GM18873 (cell line): ENCODE measurements around the gene SF3B2.
"Not testable (repeated sequence)": the region's sequence is repeated elsewhere in the genome, so short reads cannot be mapped to it uniquely, and the experiment has no call there.

Experiments used
- ATAC-seq: cut with Tn5 transposase; IDR thresholded peaks from one replicate; pipeline ENCODE4 v1.9.1; 2021; ENCODE audit warnings: mild to moderate bottlenecking, moderate library complexity, moderate number of reproducible peaks; ENCODE audit not compliant: unreplicated experiment, low FRiP score

The SF3B2 gene

DNA sequence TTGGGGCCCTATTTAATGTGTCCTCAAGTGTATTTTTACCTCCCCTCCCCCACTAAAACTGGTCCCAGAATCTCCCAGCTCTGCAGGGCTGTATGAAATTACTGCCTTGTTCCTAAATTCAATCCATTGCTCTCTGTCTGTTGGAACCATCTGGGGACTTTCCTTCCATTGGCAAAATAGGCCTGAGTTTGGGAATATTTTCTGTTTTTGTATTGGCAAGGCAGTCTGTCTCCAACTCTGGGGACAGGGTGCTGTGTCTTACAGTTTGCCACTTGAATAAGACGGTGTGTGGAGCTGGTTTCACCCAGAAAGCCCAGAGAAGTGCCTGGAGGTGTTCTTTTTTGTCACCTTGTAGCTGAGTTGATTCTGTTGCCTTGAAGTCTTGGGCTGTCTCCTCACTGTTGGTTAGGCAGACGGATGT, 19.2 kb downstream of the SF3B2 start:
- no peak for ATAC-seq

DNA sequence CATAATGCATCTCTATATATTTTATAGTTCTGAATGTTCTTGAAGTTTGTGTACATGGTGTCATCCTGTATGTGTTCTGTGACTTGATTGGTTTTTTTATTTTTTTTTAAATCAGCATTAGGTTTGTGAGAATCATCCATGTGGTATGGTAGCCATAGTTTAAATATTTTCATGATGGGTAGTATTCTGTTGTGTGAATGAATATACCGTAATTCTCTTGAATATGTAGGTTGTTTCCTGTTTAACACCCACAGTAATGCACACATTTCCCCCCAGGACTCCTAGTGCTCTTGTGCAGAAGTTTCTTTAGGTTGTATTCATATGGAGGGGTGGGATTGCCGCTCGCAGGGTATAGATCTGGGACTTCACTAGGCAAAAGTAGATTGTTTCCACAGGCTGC, 19.9 kb downstream of the SF3B2 start:
- no peak for ATAC-seq

DNA sequence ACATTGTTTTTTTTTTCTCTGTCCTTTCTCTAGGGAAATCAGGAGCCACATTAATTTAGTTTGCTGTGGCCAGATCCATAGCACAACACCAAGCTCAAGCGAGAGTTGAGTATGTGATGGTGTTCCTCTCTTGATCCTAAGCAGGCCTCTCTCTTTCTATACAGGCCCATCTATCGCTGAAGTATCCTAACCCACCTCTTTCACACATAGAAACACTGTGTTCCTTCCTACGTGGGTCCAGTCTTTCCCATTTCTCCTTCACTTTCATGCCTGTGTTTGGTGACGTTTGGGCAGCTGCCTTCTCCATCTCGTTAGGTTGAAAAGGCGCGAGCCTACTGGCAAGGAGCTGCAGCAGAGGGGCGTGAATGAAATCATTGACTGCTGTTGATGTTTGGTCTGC, 20.4 kb downstream of the SF3B2 start:
- no peak for ATAC-seq

DNA sequence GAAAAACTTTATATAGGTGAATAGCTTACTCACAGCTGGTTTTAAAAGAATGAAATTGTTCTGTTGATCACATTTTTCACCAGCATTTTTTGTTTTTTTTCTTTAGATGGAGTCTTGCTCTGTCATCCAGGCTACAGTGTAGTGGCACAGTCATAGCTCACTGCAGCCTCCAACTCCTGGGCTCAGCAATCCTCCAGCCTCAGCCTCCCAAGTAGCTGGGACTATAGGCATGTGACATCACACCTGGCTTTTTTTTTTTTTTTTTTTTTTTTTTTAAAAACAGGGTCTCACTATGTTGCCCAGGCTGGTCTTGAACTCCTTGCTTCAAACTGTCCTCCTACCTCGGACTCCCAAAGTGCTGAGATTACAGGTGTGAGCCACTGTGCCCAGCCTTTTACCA, 21.5 kb downstream of the SF3B2 start:
- ATAC-seq = no peak

DNA sequence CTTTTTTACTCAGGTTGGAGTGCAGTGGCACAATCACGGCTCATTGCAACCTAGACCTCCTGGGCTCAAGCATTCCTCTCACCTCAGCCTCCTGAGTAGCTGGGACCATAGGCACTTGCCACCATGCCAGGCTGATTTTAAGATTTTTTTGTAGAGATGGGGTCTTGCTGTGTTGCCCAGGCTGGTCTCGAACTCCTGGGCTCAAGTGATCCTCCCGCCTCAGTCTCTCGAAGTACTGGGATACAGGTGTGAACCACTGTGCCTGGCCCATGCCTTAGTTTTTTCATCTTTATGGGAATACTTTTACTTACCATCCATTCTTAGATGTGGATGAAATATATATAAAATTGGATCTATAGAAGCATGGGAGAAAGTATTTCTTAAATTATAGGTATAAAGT, 23.1 kb downstream of the SF3B2 start:
- ATAC-seq = no peak

DNA sequence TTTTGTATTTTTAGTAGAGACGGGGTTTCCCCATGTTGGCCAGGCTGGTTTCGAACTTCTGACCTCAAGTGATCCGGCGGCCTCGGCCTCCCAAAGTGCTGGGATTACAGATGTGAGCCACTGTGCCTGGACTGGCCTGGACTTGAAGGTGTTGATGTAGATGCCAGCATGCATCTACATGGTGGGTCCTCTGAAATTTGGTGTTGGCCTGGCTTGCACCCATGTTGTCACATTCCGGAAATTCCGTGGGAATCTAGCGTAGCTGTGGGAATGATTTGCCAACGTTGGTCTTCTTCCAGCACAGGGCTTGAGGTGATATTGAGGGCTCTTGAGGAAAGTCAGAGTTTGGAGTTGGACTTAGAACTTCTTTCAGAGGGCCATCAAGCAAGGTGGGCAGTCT, 24.4 kb downstream of the SF3B2 start:
- ATAC-seq = no peak

DNA sequence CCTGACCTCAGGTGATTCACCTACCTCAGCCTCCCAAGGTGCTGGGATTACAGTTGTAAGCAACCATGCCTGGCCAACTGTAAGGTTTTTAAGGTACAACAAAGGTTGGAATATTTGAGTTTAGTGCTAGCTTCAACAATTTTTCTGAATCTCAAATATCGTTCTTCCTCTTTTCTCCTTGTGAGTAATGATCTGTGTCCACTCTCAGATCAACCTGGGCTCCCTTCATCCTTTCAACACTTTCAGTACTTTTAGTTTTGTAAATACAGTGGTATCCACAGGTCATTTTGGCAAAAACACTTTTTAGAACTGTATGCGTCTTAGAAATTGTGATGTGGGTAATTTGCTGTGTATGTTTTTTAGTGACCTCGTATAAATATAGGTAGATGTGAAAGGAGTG, 25.8 kb downstream of the SF3B2 start:
- ATAC-seq = no peak

DNA sequence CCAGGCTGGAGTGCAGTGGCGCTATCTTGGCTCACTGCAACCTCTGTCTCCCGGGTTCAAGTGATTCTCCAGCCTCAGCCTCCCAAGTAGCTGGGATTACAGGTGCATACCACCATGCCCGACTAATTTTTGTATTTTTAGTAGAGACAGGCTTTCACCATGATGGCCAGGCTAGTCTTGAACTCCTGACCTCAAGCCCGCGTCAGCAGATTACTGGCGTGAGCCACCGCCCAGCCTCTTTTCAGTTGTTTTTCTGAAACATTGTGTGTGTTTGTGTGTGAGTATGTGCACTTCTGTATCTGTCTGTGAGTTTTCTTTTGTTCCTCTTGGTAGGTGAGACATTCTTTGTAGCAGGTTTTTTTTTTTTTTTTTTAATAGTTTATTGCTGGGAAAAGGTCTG, 26.8 kb downstream of the SF3B2 start:
- not testable (repeated sequence) for ATAC-seq

DNA sequence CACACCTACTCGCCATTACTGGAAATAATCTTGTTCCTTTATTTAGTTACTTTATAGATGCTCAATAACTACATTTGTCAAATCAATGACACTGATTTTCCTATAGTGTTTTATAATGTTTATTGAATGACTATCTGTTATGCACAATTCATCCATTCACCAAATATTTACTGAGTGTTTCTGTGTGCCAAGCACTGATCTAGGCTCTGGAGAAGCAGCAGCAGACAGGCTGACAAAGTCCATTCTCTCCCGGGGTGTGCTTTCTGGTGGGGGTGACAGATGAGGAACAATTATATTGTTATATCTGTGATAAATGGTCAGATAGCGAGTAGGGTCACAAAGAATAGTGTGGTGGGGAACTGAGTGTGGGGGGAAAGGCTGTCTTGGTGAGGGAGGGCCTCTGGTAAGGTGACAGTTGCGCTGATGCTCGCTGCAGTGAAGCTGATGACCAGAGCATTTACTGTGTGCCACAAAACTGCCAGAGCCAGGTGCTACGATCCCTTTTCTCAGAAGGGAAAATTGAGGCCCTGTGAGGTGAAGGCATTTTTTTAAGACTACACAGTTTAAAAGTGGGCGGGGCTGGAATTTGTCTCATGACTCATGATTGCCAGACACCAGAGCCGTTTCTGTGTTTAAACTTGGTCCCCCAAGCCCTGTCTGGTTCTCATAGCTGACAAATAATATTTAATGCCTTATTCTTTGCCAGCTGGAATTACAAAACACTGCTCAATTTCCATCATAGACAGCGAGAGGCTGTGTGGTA, 28.1 kb downstream of the SF3B2 start:
- no peak for ATAC-seq

DNA sequence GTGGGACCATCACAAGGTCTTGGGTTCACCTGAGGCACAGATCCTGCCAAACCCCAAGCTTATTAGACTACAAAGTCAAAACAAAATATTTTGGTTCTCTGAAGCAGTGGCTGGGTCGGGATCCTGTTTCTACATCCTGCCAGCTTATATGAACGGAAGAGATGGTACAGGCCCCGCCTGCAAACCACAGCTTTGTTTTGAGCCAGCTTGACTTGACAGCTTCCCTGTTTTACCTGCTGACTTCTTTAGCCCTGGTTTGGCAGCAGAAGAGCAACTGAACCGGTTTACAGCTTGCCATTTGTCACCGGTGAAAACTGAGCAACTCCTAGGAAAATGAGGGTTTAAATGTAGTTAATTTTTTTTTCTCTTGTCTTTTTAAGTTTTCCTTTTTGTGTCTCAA, 29.3 kb downstream of the SF3B2 start:
- no peak for ATAC-seq

DNA sequence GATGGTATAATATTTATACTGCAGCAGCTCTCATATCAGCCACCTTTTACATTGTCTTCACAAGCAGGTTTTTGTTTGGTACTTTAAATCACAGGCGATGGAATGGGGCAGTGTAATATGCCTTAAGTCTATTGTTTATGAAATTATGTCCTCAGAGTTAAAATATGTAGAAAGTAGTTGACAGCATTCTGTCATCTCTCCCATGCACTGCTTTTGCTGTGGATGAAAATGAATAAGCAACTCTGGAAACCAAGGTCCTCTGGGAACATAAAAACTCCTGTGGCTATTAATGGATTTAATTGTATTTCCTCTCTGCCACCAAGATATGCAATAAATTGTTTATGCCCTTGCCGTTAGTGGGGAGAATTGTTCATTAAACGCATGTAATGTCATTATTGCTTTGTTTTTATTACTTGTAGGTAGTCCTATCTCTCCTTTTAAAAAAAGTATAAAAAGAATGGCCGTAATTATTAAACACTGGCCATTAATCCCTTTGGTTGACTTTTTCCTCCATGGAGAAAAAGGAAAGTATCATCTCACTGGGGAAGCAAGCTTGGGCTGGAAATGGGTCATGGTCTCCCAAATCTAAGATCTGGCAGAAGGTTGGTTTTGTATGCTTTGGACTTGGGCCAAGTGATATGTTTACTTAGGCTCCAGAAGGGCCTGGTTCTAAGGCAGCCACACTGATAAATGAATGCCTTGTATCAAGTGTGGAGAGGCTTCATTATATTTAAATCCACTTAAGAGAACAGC, 31.0 kb downstream of the SF3B2 start:
- no peak for ATAC-seq

DNA sequence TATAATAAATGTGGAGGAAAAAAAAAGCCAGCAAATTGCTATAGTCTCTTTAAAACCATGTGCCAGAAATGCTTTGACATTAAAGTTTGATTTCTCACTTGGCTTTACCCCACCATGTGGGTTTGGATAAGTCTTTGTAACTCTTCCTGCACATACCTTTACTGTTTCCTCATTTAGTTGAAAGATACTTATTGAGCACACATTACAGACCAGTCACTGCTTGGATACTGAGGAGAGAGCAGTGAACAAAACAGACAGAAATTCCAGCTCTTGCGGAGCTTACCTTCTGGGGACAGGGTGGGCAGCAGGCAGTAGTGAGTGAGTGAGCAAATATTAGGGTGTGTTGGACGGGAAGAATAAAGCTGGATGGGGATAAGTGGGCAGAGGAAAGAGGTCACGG, 31.6 kb downstream of the SF3B2 start:
- ATAC-seq = no peak

DNA sequence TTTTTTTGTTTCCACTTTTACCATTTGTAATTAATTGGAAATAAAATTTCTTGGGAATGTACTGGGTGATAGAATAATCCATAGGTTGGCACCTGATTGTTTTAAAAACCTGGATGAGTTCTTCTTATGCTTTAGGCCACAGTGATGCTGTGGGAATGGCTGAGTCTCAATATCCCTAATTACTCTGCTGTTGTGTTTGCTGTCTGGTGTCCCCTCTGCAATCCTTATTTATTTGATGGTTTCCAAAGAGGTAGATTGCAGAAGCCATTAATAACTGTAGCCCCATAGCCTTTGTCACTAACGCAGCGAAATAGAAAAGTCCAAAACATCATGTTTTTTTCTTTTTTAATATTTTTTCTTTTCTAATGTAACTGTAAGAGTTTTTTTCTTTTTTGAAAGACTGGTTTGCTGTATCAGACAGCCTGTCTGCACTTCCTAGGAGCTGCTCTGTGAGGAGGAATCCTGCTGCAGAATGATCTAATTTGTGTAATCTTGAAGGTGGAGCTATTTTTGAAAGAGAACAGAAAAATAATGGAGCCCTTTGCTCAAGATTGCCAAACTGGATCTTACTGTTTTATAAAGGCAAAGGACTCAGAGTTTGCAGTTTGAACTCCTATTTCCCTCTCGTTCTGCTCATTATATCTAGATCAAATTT, 32.8 kb downstream of the SF3B2 start:
- no peak for ATAC-seq

DNA sequence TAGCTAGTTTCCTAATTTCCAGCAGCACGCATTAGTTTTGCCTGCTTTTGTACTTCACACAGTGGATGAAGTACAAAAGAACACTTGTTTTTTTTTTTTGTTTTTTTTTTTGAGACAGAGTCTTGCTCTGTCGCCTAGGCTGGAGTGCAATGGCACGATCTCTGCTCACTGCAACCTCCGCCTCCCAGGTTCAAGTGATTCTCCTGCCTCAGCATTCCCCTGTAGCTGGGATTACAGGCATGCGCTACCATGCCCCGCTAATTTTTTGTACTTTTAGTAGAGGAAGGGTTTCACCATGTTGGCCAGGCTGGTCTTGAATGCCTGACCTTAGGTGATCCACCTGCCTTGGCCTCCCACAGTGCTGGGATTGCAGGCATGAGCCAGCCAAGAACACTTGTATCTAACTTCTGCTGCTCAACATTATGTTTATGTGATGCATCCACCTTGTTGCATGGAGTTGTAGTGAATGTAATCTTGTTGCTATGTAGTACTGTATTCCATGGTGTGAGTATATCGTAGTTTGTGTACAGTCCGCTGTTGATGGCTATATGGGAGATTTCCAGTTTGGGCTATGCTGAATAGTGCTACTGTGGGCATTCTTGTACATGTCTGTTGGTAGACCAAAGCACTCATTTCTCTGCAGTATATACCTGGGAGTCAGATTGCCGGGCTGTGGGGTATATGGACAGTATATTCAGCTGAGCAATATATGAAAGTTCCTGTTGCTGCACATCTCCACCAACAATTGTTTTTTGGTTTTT, 35.2 kb downstream of the SF3B2 start:
- ATAC-seq = no peak

DNA sequence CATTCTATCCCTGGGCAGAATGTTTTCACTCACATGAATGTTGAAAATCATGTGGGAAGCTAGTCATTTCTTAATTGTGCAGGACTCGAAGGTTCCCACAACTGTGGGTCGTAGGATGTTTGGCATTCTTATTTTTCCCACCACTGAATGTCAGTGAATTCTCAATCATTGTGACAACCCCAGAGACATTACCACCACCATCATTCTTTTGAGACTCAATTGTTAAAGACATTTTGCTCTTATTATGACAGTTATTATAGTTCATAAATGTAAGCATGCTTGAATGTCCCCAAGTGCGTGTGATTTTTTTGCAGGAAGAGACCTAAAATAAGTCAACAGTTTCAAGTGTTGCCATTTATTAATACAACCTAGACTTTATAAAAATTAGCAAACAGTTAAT, 36.9 kb downstream of the SF3B2 start:
- ATAC-seq = no peak

DNA sequence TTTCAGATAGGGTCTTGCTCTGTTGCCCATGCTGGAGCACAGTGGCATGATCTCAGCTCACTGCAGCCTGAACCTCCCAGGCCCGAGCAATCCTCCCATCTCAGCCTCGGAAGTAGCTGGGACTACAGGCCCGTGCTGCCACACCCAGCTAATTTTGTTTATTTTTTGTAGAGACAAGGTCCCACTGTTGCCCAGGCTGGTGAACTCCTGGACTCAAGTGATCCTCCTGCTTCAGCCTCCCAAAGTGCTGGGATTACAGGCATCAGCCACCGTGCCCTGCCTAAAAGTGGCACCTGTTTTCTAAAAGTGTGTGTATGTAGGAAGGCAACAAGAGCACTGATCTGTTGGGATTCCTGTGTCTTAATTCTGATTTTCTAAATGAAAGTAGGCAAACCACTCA, 38.1 kb downstream of the SF3B2 start:
- no peak for ATAC-seq

DNA sequence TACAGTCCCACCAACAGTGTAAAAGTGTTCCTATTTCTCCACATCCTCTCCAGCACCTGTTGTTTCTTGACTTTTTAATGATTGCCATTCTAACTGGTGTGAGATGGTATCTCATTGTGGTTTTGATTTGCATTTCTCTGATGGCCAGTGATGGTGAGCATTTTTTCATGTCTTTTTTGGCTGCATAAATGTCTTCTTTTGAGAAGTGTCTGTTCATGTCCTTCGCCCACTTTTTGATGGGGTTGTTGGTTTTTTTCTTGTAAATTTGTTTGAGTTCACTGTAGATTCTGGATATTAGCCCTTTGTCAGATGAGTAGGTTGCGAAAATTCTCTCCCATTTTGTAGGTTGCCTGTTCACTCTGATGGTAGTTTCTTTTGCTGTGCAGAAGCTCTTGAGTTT, 40.0 kb downstream of the SF3B2 start:
- not testable (repeated sequence) for ATAC-seq

DNA sequence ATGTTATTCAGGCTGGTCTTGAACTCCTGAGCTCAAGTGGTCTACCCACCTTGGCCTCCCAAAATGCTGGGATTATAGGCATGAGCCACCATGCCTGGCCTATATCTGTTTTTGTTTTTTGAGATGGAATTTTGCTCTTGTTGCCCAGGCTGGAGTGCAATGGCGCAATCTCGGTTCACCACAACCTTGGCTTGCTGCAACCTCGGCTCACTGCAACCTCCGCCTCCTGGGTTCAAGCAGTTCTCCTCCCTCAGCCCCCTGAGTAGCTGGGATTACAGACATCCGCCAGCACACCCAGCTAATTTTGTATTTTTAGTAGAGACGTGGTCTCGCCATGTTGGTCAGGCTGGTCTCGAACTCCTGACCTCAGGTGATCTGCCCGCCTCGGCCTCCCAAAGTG, 47.6 kb downstream of the SF3B2 start:
- not testable (repeated sequence) for ATAC-seq

DNA sequence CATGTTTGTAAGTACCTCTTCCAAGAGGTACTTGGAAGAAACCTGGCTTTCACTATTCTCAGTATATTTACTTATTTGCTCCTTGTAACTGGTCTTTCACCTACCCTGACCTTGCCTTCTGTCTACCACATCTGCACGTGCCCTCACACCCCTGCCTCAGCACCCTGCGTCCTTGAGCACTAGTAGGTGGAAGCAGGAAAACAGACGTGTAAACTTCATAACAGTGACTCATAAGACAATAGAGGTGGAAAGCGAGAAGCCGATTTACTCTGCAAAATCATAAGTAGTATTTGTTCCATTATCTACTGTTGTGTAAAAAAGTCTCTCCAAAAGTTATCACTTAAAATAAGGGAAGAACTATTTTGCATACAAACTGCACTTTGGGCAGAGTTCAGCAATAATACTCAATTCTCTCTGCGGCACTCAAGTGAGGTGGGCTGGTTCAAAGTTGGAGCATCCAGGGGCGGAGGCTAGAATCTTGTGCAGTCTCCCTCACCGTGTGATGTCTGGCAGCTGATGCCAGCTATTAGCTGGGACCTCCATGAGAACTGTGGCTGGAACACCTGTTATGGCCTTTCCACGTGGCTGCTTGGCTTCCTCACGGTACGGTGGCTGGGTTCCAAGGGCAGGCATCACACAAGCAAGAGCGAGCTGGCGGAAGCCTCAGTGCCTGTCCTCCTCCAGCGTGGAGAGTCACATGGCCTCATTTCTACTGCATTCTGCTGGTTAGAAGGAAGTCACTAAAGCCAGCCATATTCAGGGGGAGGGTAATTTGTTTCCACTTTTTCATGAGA, 48.3 kb downstream of the SF3B2 start:
- ATAC-seq = no peak

DNA sequence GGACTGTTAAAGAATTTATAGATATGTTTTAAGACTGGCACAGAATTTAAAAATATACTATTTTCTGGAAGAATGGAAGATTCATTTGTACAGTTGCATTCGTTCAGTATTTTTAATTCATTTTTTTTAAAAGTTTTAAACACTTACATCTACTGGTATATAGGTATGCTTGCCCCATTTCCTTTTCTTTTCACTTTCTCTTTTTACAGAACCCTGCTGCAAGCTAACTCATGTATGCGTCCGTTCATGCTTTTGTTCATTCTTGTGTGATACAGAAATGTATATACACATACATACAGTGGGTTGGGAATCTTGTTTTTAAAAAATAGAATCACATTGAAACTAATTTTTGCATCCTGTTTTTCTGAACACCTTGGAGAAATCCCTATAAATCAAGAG, 48.9 kb downstream of the SF3B2 start:
- ATAC-seq = no peak
